ENCODE data around the gene PPP1R2.
"Not testable (repeated sequence)": the region's sequence is repeated elsewhere in the genome, so short reads cannot be mapped to it uniquely, and the experiment has no call there.

Gene PPP1R2

GRCh38 chr3:195511136-195511535, 32.0 kb downstream of the PPP1R2 start:
- H3K4me3 ChIP-seq (ENCODE audit: low read length) = no peak overlapping the region
- TF ChIP-seq CTCF (IDR thresholded peaks at IDR 0.05; ENCODE audit: insufficient read depth, low read depth, low read length, missing control alignments) = no peak
- DNase-seq (ENCODE audit: low read depth) = no peak

- no peak for DNase-seq (ENCODE audit: low read depth)
- no peak overlapping the region for H3K4me3 ChIP-seq (ENCODE audit: low read length)
- TF ChIP-seq CTCF (IDR thresholded peaks at IDR 0.05; ENCODE audit: insufficient read depth, low read depth, low read length, missing control alignments) = no peak
Measured at GRCh38 chr3:195508185-195508584, 34.9 kb downstream of the PPP1R2 start.

- no peak overlapping the region for H3K4me3 ChIP-seq (ENCODE audit: low read length)
- no peak for DNase-seq (ENCODE audit: low read depth)
- no peak for TF ChIP-seq CTCF (IDR thresholded peaks at IDR 0.05; ENCODE audit: insufficient read depth, low read depth, low read length, missing control alignments)
Measured at GRCh38 chr3:195475614-195476013, 67.5 kb downstream of the PPP1R2 start.

GRCh38 chr3:195475116-195475515, 68.0 kb downstream of the PPP1R2 start:
- not testable (repeated sequence) for DNase-seq (ENCODE audit: low read depth); H3K4me3 ChIP-seq (ENCODE audit: low read length)

- no peak for DNase-seq (ENCODE audit: low read depth)
- H3K4me3 ChIP-seq (ENCODE audit: low read length) = no peak overlapping the region
- no peak for TF ChIP-seq CTCF (IDR thresholded peaks at IDR 0.05; ENCODE audit: insufficient read depth, low read depth, low read length, missing control alignments)
Measured at GRCh38 chr3:195468841-195469240, 74.3 kb downstream of the PPP1R2 start.

- no peak overlapping the region for H3K4me3 ChIP-seq (ENCODE audit: low read length)
- no peak for TF ChIP-seq CTCF (IDR thresholded peaks at IDR 0.05; ENCODE audit: insufficient read depth, low read depth, low read length, missing control alignments)
- DNase-seq (ENCODE audit: low read depth) = peak; percentile 22
Measured at GRCh38 chr3:195468391-195468776, 74.7 kb downstream of the PPP1R2 start.

GRCh38 chr3:195467641-195468390, 75.3 kb downstream of the PPP1R2 start:
- peak; percentile 37 for DNase-seq (ENCODE audit: low read depth)
- H3K4me3 ChIP-seq (ENCODE audit: low read length) = no peak overlapping the region
- no peak for TF ChIP-seq CTCF (IDR thresholded peaks at IDR 0.05; ENCODE audit: insufficient read depth, low read depth, low read length, missing control alignments)
